ENCODE measurements around the gene OBP2B. TPM values are rescaled to one million over a fixed set of nuclear protein-coding genes. Genes with fewer than 3 reads are reported as not detected.
"Not testable (repeated sequence)": the region's sequence is repeated elsewhere in the genome, so short reads cannot be mapped to it uniquely, and the experiment has no call there.

The OBP2B gene
- total RNA-seq, 1 experiment from 2014 or later: not detected

GRCh38 chr9:133221177-133221809, 12.2 kb upstream of the OBP2B start:
- H3K27ac Mint-ChIP-seq (ENCODE audit: low read depth, unreplicated experiment): no peak overlapping the region
- TF ChIP-seq CTCF (IDR thresholded peaks at IDR 0.05; ENCODE audit: unreplicated experiment): no peak

DNA sequence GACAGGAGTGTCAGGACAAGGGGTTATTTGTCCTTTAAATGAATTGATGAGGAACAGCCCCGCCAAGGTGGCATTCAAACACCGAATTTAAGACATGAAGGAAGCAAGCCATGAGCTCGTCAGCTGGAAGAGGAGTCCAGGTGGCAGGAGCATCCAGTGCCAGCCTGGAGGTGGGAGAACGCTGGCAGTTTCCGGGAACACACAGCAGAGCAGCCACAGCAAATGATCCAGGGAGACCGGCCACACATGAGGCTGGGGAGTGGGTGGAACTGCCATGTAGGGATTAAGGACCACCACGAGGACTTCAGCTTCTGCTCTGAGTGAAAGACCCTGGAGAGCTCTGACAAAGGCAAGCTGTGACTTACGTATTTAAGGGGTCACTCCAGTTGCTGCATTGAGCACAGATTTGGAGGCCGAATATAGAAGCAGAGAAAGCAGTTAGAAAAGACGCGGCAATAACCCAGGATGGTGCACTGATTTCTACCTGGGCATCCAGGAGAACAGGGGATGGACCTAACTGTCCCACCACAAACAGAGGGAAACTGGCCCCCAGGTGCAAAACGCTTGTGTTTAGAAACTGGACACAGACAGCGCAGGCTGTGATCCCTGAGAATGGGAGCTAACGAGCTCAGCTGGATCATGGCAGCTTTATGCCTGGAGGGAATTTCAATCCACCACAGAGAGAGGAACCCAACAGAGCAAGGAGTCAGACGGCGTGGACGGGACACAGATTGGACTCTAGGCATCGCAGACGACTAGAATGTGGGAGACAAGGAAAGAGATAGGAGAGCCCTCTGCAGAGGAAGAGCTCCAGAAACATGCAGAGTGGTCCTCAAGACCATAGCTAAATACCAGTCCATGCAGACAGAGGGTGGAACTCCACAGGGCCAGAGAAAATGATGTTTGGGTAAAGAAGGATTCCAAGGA, 9.3 kb upstream of the OBP2B start:
- DNase-seq (ENCODE audit: unreplicated experiment); H3K9me3 Mint-ChIP-seq (ENCODE audit: unreplicated experiment); H3K4me1 Mint-ChIP-seq (ENCODE audit: insufficient read depth, unreplicated experiment); H3K4me3 Mint-ChIP-seq (ENCODE audit: unreplicated experiment); H3K36me3 Mint-ChIP-seq (ENCODE audit: insufficient read depth, unreplicated experiment); BruUV-seq (replicated peaks); intact Hi-C loops (cut with micrococcal nuclease); H3K27ac Mint-ChIP-seq (ENCODE audit: low read depth, unreplicated experiment); CTCF ChIA-PET: not testable (repeated sequence)
- POLR2A ChIA-PET: interaction anchor here (0.6 kb wide), 1 partner anchor 61 kb away, joined by 4 read pairs; no protein-coding TSS in a partner anchor
- H3K27me3 Mint-ChIP-seq (ENCODE audit: insufficient read depth, unreplicated experiment): peaks cover 81% of the 10 kb centered on the region

More at GRCh38 chr9:133221177-133221809, 12.2 kb upstream of the OBP2B start:
- no peaks in the 10 kb centered on the region for H3K36me3 Mint-ChIP-seq (ENCODE audit: insufficient read depth, unreplicated experiment)
- CTCF ChIA-PET: interaction anchor here (0.7 kb wide), 1 partner anchor 18 kb away, joined by 3 read pairs; no protein-coding TSS in a partner anchor
- POLR2A ChIA-PET: no interaction called here
- no TSS peak for BruUV-seq (replicated peaks)
- no peak overlapping the region for H3K4me3 Mint-ChIP-seq (ENCODE audit: unreplicated experiment)
- no peaks in the 10 kb centered on the region for H3K4me1 Mint-ChIP-seq (ENCODE audit: insufficient read depth, unreplicated experiment)
- peaks cover 7% of the 10 kb centered on the region for H3K9me3 Mint-ChIP-seq (ENCODE audit: unreplicated experiment)
- DNase-seq (ENCODE audit: unreplicated experiment): no peak
- intact Hi-C loops (cut with micrococcal nuclease): no loop called here
- H3K27me3 Mint-ChIP-seq (ENCODE audit: insufficient read depth, unreplicated experiment): peaks cover 52% of the 10 kb centered on the region

DNA sequence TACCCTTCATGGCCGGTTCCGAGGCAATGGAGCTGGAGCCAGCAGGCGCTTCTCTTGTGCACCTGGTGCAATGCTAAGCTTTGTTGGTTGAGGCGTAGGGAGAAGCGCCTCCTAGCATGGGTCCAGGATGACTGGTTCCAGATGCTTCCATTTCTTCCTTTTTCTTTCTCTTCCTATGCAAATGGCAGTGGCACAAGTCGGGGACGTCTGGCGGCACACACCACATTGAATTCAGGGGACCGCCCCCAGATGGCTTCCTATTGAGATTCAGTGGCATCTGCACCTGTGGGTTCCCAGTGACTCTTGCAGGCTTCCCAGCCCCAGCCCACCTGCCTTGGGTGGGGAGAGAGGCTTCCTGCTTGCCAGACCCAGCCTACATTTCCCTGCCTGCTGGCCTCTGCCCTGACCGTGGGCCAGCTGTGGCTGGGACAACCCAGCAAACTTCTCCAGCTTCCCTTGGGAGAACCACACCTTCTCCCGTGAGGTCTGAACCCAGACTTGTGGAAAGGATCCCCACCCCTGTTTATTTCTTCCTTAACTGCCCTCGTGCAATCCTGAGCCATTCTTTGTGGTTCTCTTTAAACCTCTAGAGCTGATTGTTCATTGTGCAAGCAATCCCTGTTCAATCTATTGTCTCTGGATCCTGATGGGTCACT, 8.4 kb upstream of the OBP2B start:
- H3K36me3 Mint-ChIP-seq (ENCODE audit: insufficient read depth, unreplicated experiment); CTCF ChIA-PET; H3K27ac Mint-ChIP-seq (ENCODE audit: low read depth, unreplicated experiment); POLR2A ChIA-PET; intact Hi-C loops (cut with micrococcal nuclease); H3K4me1 Mint-ChIP-seq (ENCODE audit: insufficient read depth, unreplicated experiment); H3K4me3 Mint-ChIP-seq (ENCODE audit: unreplicated experiment); DNase-seq (ENCODE audit: unreplicated experiment); BruUV-seq (replicated peaks): not testable (repeated sequence)
- peaks cover 14% of the 10 kb centered on the region for H3K9me3 Mint-ChIP-seq (ENCODE audit: unreplicated experiment)
- peaks cover 88% of the 10 kb centered on the region for H3K27me3 Mint-ChIP-seq (ENCODE audit: insufficient read depth, unreplicated experiment)

GRCh38 chr9:133214276-133214675, 5.2 kb upstream of the OBP2B start:
- peak; percentile 37 for DNase-seq (ENCODE audit: unreplicated experiment)
- H3K27ac Mint-ChIP-seq (ENCODE audit: low read depth, unreplicated experiment); POLR2A ChIA-PET; H3K4me3 Mint-ChIP-seq (ENCODE audit: unreplicated experiment); H3K9me3 Mint-ChIP-seq (ENCODE audit: unreplicated experiment); H3K4me1 Mint-ChIP-seq (ENCODE audit: insufficient read depth, unreplicated experiment); BruUV-seq (replicated peaks); intact Hi-C loops (cut with micrococcal nuclease); H3K36me3 Mint-ChIP-seq (ENCODE audit: insufficient read depth, unreplicated experiment); CTCF ChIA-PET: not testable (repeated sequence)
- peaks cover 75% of the 10 kb centered on the region for H3K27me3 Mint-ChIP-seq (ENCODE audit: insufficient read depth, unreplicated experiment)

GRCh38 chr9:133210609-133211008, 1.6 kb upstream of the OBP2B start:
- CTCF ChIA-PET: no interaction called here
- POLR2A ChIA-PET: no interaction called here
- Mint-ChIP-seq H3K27me3 (ENCODE audit: insufficient read depth, unreplicated experiment) (peaks cover 45% of the 10 kb centered on the region), H3K36me3 (ENCODE audit: insufficient read depth, unreplicated experiment) (peaks cover 6% of the 10 kb centered on the region), H3K27ac (ENCODE audit: low read depth, unreplicated experiment) (no peak overlapping the region), H3K9me3 (ENCODE audit: unreplicated experiment) (peaks cover 7% of the 10 kb centered on the region), H3K4me3 (ENCODE audit: unreplicated experiment) (no peak overlapping the region), H3K4me1 (ENCODE audit: insufficient read depth, unreplicated experiment) (peaks cover 6% of the 10 kb centered on the region)
- BruUV-seq (replicated peaks): no TSS peak
- intact Hi-C loops (cut with micrococcal nuclease): no loop called here
- no peak for DNase-seq (ENCODE audit: unreplicated experiment)
- TF ChIP-seq CTCF (IDR thresholded peaks at IDR 0.05; ENCODE audit: unreplicated experiment): no peak

All from MCF 10A (cell line).